IMR-90 (cell line): ENCODE measurements around the gene BIRC5. TPM values are rescaled to one million over a fixed set of nuclear protein-coding genes. Genes with fewer than 3 reads are reported as not detected.

Source experiments
- ATAC-seq: fragments of 200-7000 bp; cut with Tn5 transposase; 2 replicates; pipeline ENCODE4 v1.9.1; 2020; ENCODE audit warnings: low read depth, mild to moderate bottlenecking, moderate library complexity
- BruUV-seq: library from RNA; stranded (reverse); fragments of 400-500 nt; replicated peaks from 2 replicates; lab custom pipeline; 2021; lab: Mats Ljungman, UMichigan
- CTCF ChIA-PET: fragments of 300-600 bp; formaldehyde crosslinking; extraction: SDS; loops from one replicate; lab custom pipeline; 2021; ENCODE audit warnings: antibody characterized with exemption; lab: Yijun Ruan, JAX
- POLR2A ChIA-PET: fragments of 300-600 bp; sonication (Branson Sonifier 250); formaldehyde crosslinking; loops from one replicate; lab custom pipeline; 2022; ENCODE audit warnings: antibody characterized with exemption; ENCODE audit not compliant: unreplicated experiment; lab: Charles Lee
- DNase-seq: peaks from one replicate; pipeline ENCODE4 v3.0.0; 2013
- H2AFZ ChIP-seq: replicated peaks from 2 replicates; pipeline ENCODE3; 2013; ENCODE audit warnings: low read length, mild to moderate bottlenecking; ENCODE audit not compliant: poor library complexity
- H2AK5ac ChIP-seq: 2 replicates; pipeline ENCODE4 v1.6.1; 2013; ENCODE audit warnings: low read depth, low read length, inconsistent platforms
- H2AK9ac ChIP-seq: replicated peaks from 2 replicates; pipeline ENCODE3; 2013; ENCODE audit warnings: mild to moderate bottlenecking, low read depth, low read length, moderate library complexity; ENCODE audit not compliant: poor library complexity
- H2BK120ac ChIP-seq: 2 replicates; pipeline ENCODE4 v1.6.1; 2013; ENCODE audit warnings: low read depth, low read length, inconsistent platforms
- H2BK15ac ChIP-seq: 3 replicates; pipeline ENCODE4 v1.6.1; 2013; ENCODE audit warnings: low read depth, low read length, inconsistent platforms
- H2BK20ac ChIP-seq: 2 replicates; pipeline ENCODE4 v1.6.1; 2013; ENCODE audit warnings: low read depth, mild to moderate bottlenecking, inconsistent platforms, low read length, moderate library complexity
- H2BK5ac ChIP-seq: 2 replicates; pipeline ENCODE4 v1.6.1; 2013; ENCODE audit warnings: mild to moderate bottlenecking, low read depth, low read length, inconsistent platforms; ENCODE audit not compliant: poor library complexity, severe bottlenecking
- H3K14ac ChIP-seq: replicated peaks from 2 replicates; pipeline ENCODE4 v1.6.1; 2013; ENCODE audit warnings: low read depth, low read length, inconsistent platforms
- H3K18ac ChIP-seq: 2 replicates; pipeline ENCODE4 v1.6.1; 2013; ENCODE audit warnings: low read depth, low read length, control low read depth
- H3K23ac ChIP-seq: 2 replicates; pipeline ENCODE4 v1.6.1; 2013; ENCODE audit warnings: low read depth, low read length, inconsistent platforms
- H3K27ac ChIP-seq: 2 replicates; pipeline ENCODE4 v1.5.1; 2013; ENCODE audit warnings: mild to moderate bottlenecking, control low read depth, low read length; ENCODE audit not compliant: insufficient read depth
- H3K27me3 ChIP-seq: 2 replicates; pipeline ENCODE4 v1.6.1; 2013; ENCODE audit warnings: low read length; ENCODE audit not compliant: control insufficient read depth, insufficient read depth
- H3K36me3 ChIP-seq: 2 replicates; pipeline ENCODE4 v1.6.1; 2013; ENCODE audit warnings: low read length, mixed read lengths; ENCODE audit not compliant: control insufficient read depth, insufficient read depth
- H3K4ac ChIP-seq: 2 replicates; pipeline ENCODE4 v1.6.1; 2013; ENCODE audit warnings: low read depth, low read length, inconsistent platforms
- H3K4me1 ChIP-seq: 2 replicates; pipeline ENCODE4 v1.6.1; 2013; ENCODE audit warnings: low read length, mixed read lengths; ENCODE audit not compliant: control insufficient read depth, insufficient read depth
- H3K4me2 ChIP-seq: 2 replicates; pipeline ENCODE4 v1.6.1; 2013; ENCODE audit warnings: low read depth, mild to moderate bottlenecking, control low read depth, low read length, moderate library complexity
- H3K4me3 ChIP-seq: 2 replicates; pipeline ENCODE4 v1.5.1; 2013; ENCODE audit warnings: low read depth, mild to moderate bottlenecking, control low read depth, low read length, moderate library complexity; ENCODE audit not compliant: insufficient read depth
- H3K56ac ChIP-seq: 2 replicates; pipeline ENCODE4 v1.6.1; 2013; ENCODE audit warnings: low read length, inconsistent platforms; ENCODE audit not compliant: insufficient read depth; ENCODE audit errors: extremely low read depth
- H3K79me1 ChIP-seq, 2 experiments: 2 replicates each; pipeline ENCODE4 v1.6.1; 2013; ENCODE audit warnings: low read length in 2 of 2, inconsistent platforms in 1 of 2, low read depth in 1 of 2
- H3K9ac ChIP-seq: 2 replicates; pipeline ENCODE4 v1.6.1; 2013; ENCODE audit warnings: low read depth, low read length, control low read depth
- H3K9me1 ChIP-seq: 2 replicates; pipeline ENCODE4 v1.6.1; 2013; ENCODE audit warnings: low read length, inconsistent platforms; ENCODE audit not compliant: insufficient read depth
- H3K9me3 ChIP-seq: 2 replicates; pipeline ENCODE4 v1.6.1; 2013; ENCODE audit warnings: low read length; ENCODE audit not compliant: control insufficient read depth, insufficient read depth
- H4K20me1 ChIP-seq: 2 replicates; pipeline ENCODE4 v1.6.1; 2013; ENCODE audit warnings: low read length, inconsistent platforms; ENCODE audit not compliant: insufficient read depth
- H4K5ac ChIP-seq: 2 replicates; pipeline ENCODE4 v1.6.1; 2013; ENCODE audit warnings: mild to moderate bottlenecking, low read depth, low read length, control low read depth
- H4K8ac ChIP-seq, 2 experiments: 2 replicates each; pipeline ENCODE4 v1.6.1; 2013; ENCODE audit warnings: low read depth in 2 of 2, low read length in 2 of 2, control low read depth in 1 of 2, inconsistent platforms in 1 of 2
- H4K91ac ChIP-seq: 2 replicates; pipeline ENCODE4 v1.6.1; 2013; ENCODE audit warnings: low read depth, low read length, inconsistent platforms; ENCODE audit not compliant: insufficient read depth
- BHLHE40 ChIP-seq: fragments of 150-350 bp; IDR thresholded peaks from 2 replicates; pipeline ENCODE4 v1.6.1; 2016; ENCODE audit warnings: mild to moderate bottlenecking, low read depth, low read length
- CEBPB ChIP-seq: IDR thresholded peaks from 2 replicates; pipeline ENCODE4 v1.6.1; 2012; ENCODE audit warnings: low read depth, low read length, improper control_type of control experiment
- CHD1 ChIP-seq: IDR thresholded peaks from 2 replicates; pipeline ENCODE4 v1.6.1; 2012; ENCODE audit warnings: low read depth, low read length, improper control_type of control experiment
- CTCF ChIP-seq: conservative IDR thresholded peaks from 2 replicates; pipeline ENCODE4 v1.5.1; 2012; ENCODE audit warnings: mild to moderate bottlenecking, low read depth, low read length, improper control_type of control experiment
- FOS ChIP-seq: fragments of 150-350 bp; IDR thresholded peaks from 2 replicates; pipeline ENCODE4 v1.6.1; 2016; ENCODE audit warnings: low read depth, low read length
- MAFK ChIP-seq: IDR thresholded peaks from 2 replicates; pipeline ENCODE4 v1.6.1; 2012; ENCODE audit warnings: low read depth, low read length, improper control_type of control experiment
- MAZ ChIP-seq: IDR thresholded peaks from 2 replicates; pipeline ENCODE4 v1.6.1; 2012; ENCODE audit warnings: low read depth, mild to moderate bottlenecking, low read length, improper control_type of control experiment, moderate library complexity, borderline replicate concordance
- MXI1 ChIP-seq: IDR thresholded peaks from 2 replicates; pipeline ENCODE4 v1.6.1; 2012; ENCODE audit warnings: low read depth, mild to moderate bottlenecking, low read length, moderate library complexity, borderline replicate concordance
- POLR2A ChIP-seq: IDR thresholded peaks from 2 replicates; pipeline ENCODE4 v1.6.1; 2012; ENCODE audit warnings: mild to moderate bottlenecking, low read depth, low read length
- RAD21 ChIP-seq: IDR thresholded peaks from 2 replicates; pipeline ENCODE4 v1.6.1; 2012; ENCODE audit warnings: low read length, improper control_type of control experiment
- RCOR1 ChIP-seq: IDR thresholded peaks from 2 replicates; pipeline ENCODE4 v1.6.1; 2012; ENCODE audit warnings: mild to moderate bottlenecking, low read length, improper control_type of control experiment; ENCODE audit not compliant: insufficient replicate concordance
- RFX5 ChIP-seq: IDR thresholded peaks from 2 replicates; pipeline ENCODE4 v1.8.0; 2012; ENCODE audit warnings: low read depth, mild to moderate bottlenecking, low read length, moderate library complexity
- USF2 ChIP-seq: fragments of 150-350 bp; IDR thresholded peaks from 2 replicates; pipeline ENCODE4 v1.6.1; 2017; ENCODE audit warnings: mild to moderate bottlenecking, antibody characterized with exemption, low read length, low read depth
- WGBS, 2 experiments: methylation state at CpG; one replicate each; pipeline versions ENCODE4 v1.1.5 to v1.1.7; 2013; ENCODE audit warnings: missing lambda C conversion rate in 2 of 2; ENCODE audit not compliant: insufficient read length in 1 of 2; ENCODE audit errors: extremely low coverage in 2 of 2; 5-methylcytosine and 5-hydroxymethylcytosine counted together
- dilution Hi-C: fragments of 300-500 bp; cut with HindIII; formaldehyde crosslinking; loops from one replicate; pipeline ENCODE4 v1.14.3; 2018; ENCODE audit warnings: low sequenced_read_pairs; ENCODE audit not compliant: unreplicated experiment
- in situ Hi-C: fragments of 300-500 bp; cut with MboI; formaldehyde crosslinking; loops from 3 replicates; pipeline ENCODE4 v1.14.3; 2019; ENCODE audit warnings: low sequenced_read_pairs, inconsistent platforms, mixed read lengths
- intact Hi-C: fragments of 100-400 bp; cut with micrococcal nuclease; formaldehyde crosslinking; loops from 2 replicates; pipeline ENCODE4 v1.10.0; 2022
- polyA plus RNA-seq, 3 experiments: library from polyadenylated mRNA; depleted of rRNA; stranded (reverse); fragments of >200 nt; gene quantifications; 2 replicates each; pipeline ENCODE4 v1.2.3, GENCODE V29; 2012; ENCODE audit warnings: low replicate concordance in 1 of 3
- total RNA-seq: library from RNA; depleted of rRNA; stranded (reverse); fragments of >200 nt; gene quantifications from 2 replicates; pipeline ENCODE4 v1.2.3, GENCODE V29; 2012

BIRC5 gene
- total and polyA plus RNA-seq, 2 of the 4 experiments (the other 2 are of a cell fraction): 16.6 to 52.7 TPM

DNA sequence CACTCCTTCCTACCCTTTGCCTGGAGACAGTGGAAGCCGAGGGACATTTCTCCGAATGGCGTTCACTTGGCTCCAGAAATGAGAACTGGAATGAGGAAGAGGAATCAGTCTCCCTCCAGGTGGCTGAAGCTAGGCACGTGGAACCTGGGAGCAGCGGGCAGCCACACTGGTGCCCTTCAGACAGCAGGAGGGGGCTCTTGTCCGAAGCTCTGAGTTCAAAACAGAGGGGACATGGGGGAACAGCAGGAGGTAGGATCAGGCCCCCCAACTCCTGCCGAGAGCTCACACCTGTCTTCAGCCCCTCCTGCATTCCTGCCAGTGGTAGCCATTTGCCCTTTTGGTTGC, 58.8 kb downstream of the BIRC5 start:
- peaks cover 13% of the 10 kb centered on the region; the same call in 1 of the 2 replicates for H3K4me1 ChIP-seq

More for the DNA sequence above, 58.8 kb downstream of the BIRC5 start:
- peak overlapping the region; percentile 70 for H2AFZ ChIP-seq
- no peak overlapping the region for H2BK5ac ChIP-seq
- H3K27me3 ChIP-seq: peaks cover 58% of the 10 kb centered on the region
- H2BK20ac ChIP-seq: no peak overlapping the region
- no CpG with 5 or more reads among the region's 7 CpGs for WGBS, 2 experiments
- POLR2A ChIA-PET: no interaction called here
- dilution Hi-C loops (no loop called here), intact Hi-C loops (no loop called here), in situ Hi-C loops (no loop called here)
- TF ChIP-seq CTCF (no peak), FOS (no peak), USF2 (no peak), RAD21 (no peak), CEBPB (no peak), BHLHE40 (no peak), MXI1 (no peak), RFX5 (no peak), MAZ (no peak), MAFK (no peak), POLR2A (no peak), RCOR1 (no peak), CHD1 (no peak)
- H3K9ac ChIP-seq: no peak overlapping the region
- no peak overlapping the region for H2BK15ac ChIP-seq
- H3K18ac ChIP-seq: no peak overlapping the region
- H3K9me1 ChIP-seq: no peaks in the 10 kb centered on the region
- H3K4me3 ChIP-seq: no peak overlapping the region
- H3K56ac ChIP-seq: no peak overlapping the region
- no peak overlapping the region for H2BK120ac ChIP-seq
- H3K79me1 ChIP-seq: no peaks in the 10 kb centered on the region
- ATAC-seq (no peak), DNase-seq (no peak)
- peaks cover 5% of the 10 kb centered on the region for H3K9me3 ChIP-seq
- no peaks in the 10 kb centered on the region for H4K20me1 ChIP-seq
- no peak overlapping the region for H2AK9ac ChIP-seq
- no peak overlapping the region for H4K91ac ChIP-seq
- no TSS peak for BruUV-seq
- H3K4ac ChIP-seq: no peak overlapping the region
- no peak overlapping the region for H3K23ac ChIP-seq
- no peaks in the 10 kb centered on the region for H3K36me3 ChIP-seq
- CTCF ChIA-PET: no interaction called here
- no peak overlapping the region for H3K27ac ChIP-seq
- H4K8ac ChIP-seq: no peak overlapping the region
- no peak overlapping the region for H3K14ac ChIP-seq
- no peak overlapping the region for H4K5ac ChIP-seq
- no peak overlapping the region for H2AK5ac ChIP-seq
- peak overlapping the region; percentile 5; the same call in 1 of the 2 replicates for H3K4me2 ChIP-seq
